HepG2 (cell line): ENCODE measurements around the gene RBBP8NL. TPM values are rescaled to one million over a fixed set of nuclear protein-coding genes. Genes with fewer than 3 reads are reported as not detected.

Experiments used
- ATAC-seq: fragments of 200-7000 bp; cut with Tn5 transposase; 3 replicates; pipeline ENCODE4 v1.9.1; 2020; ENCODE audit warnings: mild to moderate bottlenecking, moderate library complexity
- BruUV-seq: library from RNA; stranded (reverse); fragments of 400-500 nt; replicated peaks from 2 replicates; lab custom pipeline; 2021; lab: Mats Ljungman, UMichigan
- CTCF ChIA-PET: fragments of 300-600 bp; formaldehyde crosslinking; extraction: SDS; loops from one replicate; lab custom pipeline; 2021; ENCODE audit warnings: low total read pairs, inconsistent platforms, low intra/inter-chr PET ratio; lab: Yijun Ruan, JAX
- POLR2A ChIA-PET: fragments of 350-600 bp; sonication (Branson Sonifier 250); formaldehyde crosslinking; loops from one replicate; lab custom pipeline; 2020; ENCODE audit warnings: antibody characterized with exemption, inconsistent platforms; lab: Yijun Ruan, JAX
- DNase-seq: peaks from one replicate; pipeline ENCODE4 v3.0.0-alpha.2; 2015; ENCODE audit warnings: low spot score
- FAIRE-seq: peaks from 3 replicates; lab custom pipeline; 2011; peaks lifted over from hg19 to GRCh38; lab: Jason Lieb, UNC
- H2AFZ ChIP-seq: one replicate; pipeline ENCODE4 v1.6.1; 2011; ENCODE audit warnings: low read length, inconsistent platforms
- H3K27ac ChIP-seq: fragments of 300-600 bp; 3 replicates; pipeline ENCODE4 v1.8.0; 2011; ENCODE audit warnings: mixed run types, mild to moderate bottlenecking, mixed read lengths, low read length, inconsistent platforms; ENCODE audit not compliant: insufficient read depth; ENCODE audit errors: extremely low read length
- H3K27me3 ChIP-seq, 2 experiments: fragments of 200-600 bp in 1 of 2; 2 replicates in 1 of 2; 3 replicates in 1 of 2; pipeline versions ENCODE4 v1.6.0 to v1.8.0; 2011; ENCODE audit warnings: low read length in 2 of 2, mild to moderate bottlenecking in 2 of 2, moderate library complexity in 2 of 2, inconsistent platforms in 1 of 2; ENCODE audit not compliant: insufficient read depth in 2 of 2, control insufficient read depth in 1 of 2
- H3K36me3 ChIP-seq, 2 experiments: fragments of 200-600 bp in 1 of 2; replicated peaks in 1 of 2; 2 replicates in 1 of 2; 3 replicates in 1 of 2; pipeline versions ENCODE4 v1.5.1 to v1.8.0; 2011; ENCODE audit warnings: low read length in 2 of 2, inconsistent platforms in 1 of 2; ENCODE audit not compliant: insufficient read depth in 2 of 2, control insufficient read depth in 1 of 2
- H3K4me1 ChIP-seq: 2 replicates; pipeline ENCODE4 v1.5.1; 2012; ENCODE audit warnings: low read length, inconsistent platforms; ENCODE audit not compliant: insufficient read depth
- H3K4me2 ChIP-seq: 2 replicates; pipeline ENCODE4 v1.6.0; 2011; ENCODE audit warnings: low read depth, low read length, inconsistent platforms
- H3K4me3 ChIP-seq, 3 experiments: fragments of 200-600 bp in 1 of 3; sonication (generic), shearing (Covaris generic) in 1 of 3; replicated peaks in 1 of 3; 2 replicates each; pipeline ENCODE4 v1.5.1; 2011 to 2016; ENCODE audit warnings: low read length in 3 of 3, inconsistent platforms in 2 of 3, low read depth in 2 of 3, mild to moderate bottlenecking in 2 of 3, control low read depth in 1 of 3, mixed read lengths in 1 of 3; ENCODE audit not compliant: insufficient read depth in 1 of 3
- H3K79me2 ChIP-seq: one replicate; pipeline ENCODE4 v1.6.1; 2011; ENCODE audit warnings: low read length, inconsistent platforms; ENCODE audit not compliant: insufficient read depth
- H3K9ac ChIP-seq: 2 replicates; pipeline ENCODE4 v1.6.0; 2011; ENCODE audit warnings: mild to moderate bottlenecking, low read depth, low read length, inconsistent platforms; ENCODE audit not compliant: insufficient read depth
- H3K9me3 ChIP-seq: 2 replicates; pipeline ENCODE4 v1.5.1; 2012; ENCODE audit warnings: mild to moderate bottlenecking, low read length
- H4K20me1 ChIP-seq: 2 replicates; pipeline ENCODE4 v1.6.0; 2011; ENCODE audit warnings: inconsistent platforms, mild to moderate bottlenecking, low read length, moderate library complexity; ENCODE audit not compliant: insufficient read depth
- CAMTA2 ChIP-seq: sonication (generic); formaldehyde crosslinking; IDR thresholded peaks from 2 replicates; pipeline ENCODE4 v1.4.0; 2020; ENCODE audit warnings: mild to moderate bottlenecking, missing genetic modification reagents, borderline replicate concordance
- DMAP1 ChIP-seq: IDR thresholded peaks from 2 replicates; pipeline ENCODE4 v1.6.1; 2016
- KDM5B ChIP-seq: sonication (generic); formaldehyde crosslinking; IDR thresholded peaks from 2 replicates; pipeline ENCODE4 v1.4.0; 2020; ENCODE audit warnings: missing genetic modification reagents, mild to moderate bottlenecking, borderline replicate concordance
- KLF11 ChIP-seq: IDR thresholded peaks from 2 replicates; pipeline ENCODE4 v1.6.1; 2016; ENCODE audit warnings: missing compliant biosample characterization
- MED8 ChIP-seq: sonication (generic); formaldehyde crosslinking; IDR thresholded peaks from 2 replicates; pipeline ENCODE4 v1.8.1; 2023; ENCODE audit warnings: mild to moderate bottlenecking, missing genetic modification reagents; ENCODE audit not compliant: insufficient replicate concordance
- MTA3 ChIP-seq: sonication (generic); formaldehyde crosslinking; IDR thresholded peaks from 2 replicates; pipeline ENCODE4 v1.4.0; 2020; ENCODE audit warnings: missing genetic modification reagents
- PHF8 ChIP-seq: sonication (generic); formaldehyde crosslinking; IDR thresholded peaks from 2 replicates; pipeline ENCODE4 v1.5.0; 2020; ENCODE audit warnings: missing genetic modification reagents
- RBFOX2 ChIP-seq: fragments of 200-400 bp; formaldehyde crosslinking; IDR thresholded peaks from 2 replicates; pipeline ENCODE4 v1.6.1; 2017; ENCODE audit warnings: low read depth, mild to moderate bottlenecking, low read length
- ZFP41 ChIP-seq: sonication (generic); formaldehyde crosslinking; IDR thresholded peaks from 2 replicates; pipeline ENCODE4 v1.4.0; 2020; ENCODE audit warnings: mild to moderate bottlenecking, missing genetic modification reagents, borderline replicate concordance
- ZNF326 ChIP-seq: sonication (generic); formaldehyde crosslinking; IDR thresholded peaks from 2 replicates; pipeline ENCODE4 v1.4.0; 2020; ENCODE audit warnings: missing genetic modification reagents, borderline replicate concordance
- ZNF589 ChIP-seq: sonication (generic); formaldehyde crosslinking; conservative IDR thresholded peaks from 2 replicates; pipeline ENCODE4 v1.8.0; 2022; ENCODE audit warnings: mild to moderate bottlenecking, moderate library complexity, missing genetic modification reagents
- ZNF674 ChIP-seq: sonication (generic); formaldehyde crosslinking; IDR thresholded peaks from 2 replicates; pipeline ENCODE4 v1.5.0; 2020; ENCODE audit warnings: low read depth, mild to moderate bottlenecking, missing genetic modification reagents
- ZNF768 ChIP-seq: sonication (generic); formaldehyde crosslinking; IDR thresholded peaks from 2 replicates; pipeline ENCODE4 v1.4.0; 2020; ENCODE audit warnings: missing genetic modification reagents
- WGBS: methylation state at CpG from one replicate; pipeline ENCODE4 v1.1.6; 2017; ENCODE audit warnings: low lambda C conversion rate; 5-methylcytosine and 5-hydroxymethylcytosine counted together
- in situ Hi-C: cut with HindIII; loops from 2 replicates; pipeline ENCODE4 v1.10.0; 2017; ENCODE audit warnings: low pct_unique_long_range_greater_than_20kb; ENCODE audit not compliant: extremely low pct_ligation_motif_present
- intact Hi-C: fragments of 100-400 bp; cut with micrococcal nuclease; formaldehyde crosslinking; loops from one replicate; pipeline ENCODE4 v1.10.0; 2022; ENCODE audit not compliant: unreplicated experiment
- polyA plus RNA-seq, 8 experiments: library from polyadenylated mRNA; depleted of rRNA in 3 of 8; stranded (reverse) in 7 of 8; unstranded in 1 of 8; fragments of >200 nt; fragmentation: Illumina TruSeq in 4 of 8; extraction: Trizol in 4 of 8; gene quantifications; 2 replicates each; pipeline versions ENCODE4 v1.2.1 to v1.2.3, GENCODE V29; 2011 to 2016; ENCODE audit warnings: low read depth in 4 of 8, missing spikeins in 1 of 8, mixed read lengths in 1 of 8; ENCODE audit not compliant: insufficient read depth in 1 of 8
- total RNA-seq, 5 experiments: library from RNA; depleted of rRNA; stranded (reverse); fragments of >200 nt; fragmentation: Illumina TruSeq; extraction: Trizol; gene quantifications; 2 replicates each; pipeline ENCODE4 v1.2.3, GENCODE V29; 2016; ENCODE audit warnings: low read depth in 1 of 5
- TF ChIP-seq, protein P1 (sequence below): sonication (generic); formaldehyde crosslinking; IDR thresholded peaks from 2 replicates; pipeline ENCODE4 v1.5.1; 2020; ENCODE audit warnings: mild to moderate bottlenecking, missing genetic modification reagents, moderate library complexity
- TF ChIP-seq, protein P2 (sequence below): sonication (generic); formaldehyde crosslinking; IDR thresholded peaks from 2 replicates; pipeline ENCODE4 v1.4.0; 2020; ENCODE audit warnings: missing genetic modification reagents

Gene RBBP8NL
- total and polyA plus RNA-seq, 2 of the 13 experiments (the other 11 are each of a cell fraction or from before 2014, with no cell fraction given): 0.69 to 0.86 TPM

- no peak overlapping the region for H3K4me3 ChIP-seq
- TF ChIP-seq, protein P1, sequence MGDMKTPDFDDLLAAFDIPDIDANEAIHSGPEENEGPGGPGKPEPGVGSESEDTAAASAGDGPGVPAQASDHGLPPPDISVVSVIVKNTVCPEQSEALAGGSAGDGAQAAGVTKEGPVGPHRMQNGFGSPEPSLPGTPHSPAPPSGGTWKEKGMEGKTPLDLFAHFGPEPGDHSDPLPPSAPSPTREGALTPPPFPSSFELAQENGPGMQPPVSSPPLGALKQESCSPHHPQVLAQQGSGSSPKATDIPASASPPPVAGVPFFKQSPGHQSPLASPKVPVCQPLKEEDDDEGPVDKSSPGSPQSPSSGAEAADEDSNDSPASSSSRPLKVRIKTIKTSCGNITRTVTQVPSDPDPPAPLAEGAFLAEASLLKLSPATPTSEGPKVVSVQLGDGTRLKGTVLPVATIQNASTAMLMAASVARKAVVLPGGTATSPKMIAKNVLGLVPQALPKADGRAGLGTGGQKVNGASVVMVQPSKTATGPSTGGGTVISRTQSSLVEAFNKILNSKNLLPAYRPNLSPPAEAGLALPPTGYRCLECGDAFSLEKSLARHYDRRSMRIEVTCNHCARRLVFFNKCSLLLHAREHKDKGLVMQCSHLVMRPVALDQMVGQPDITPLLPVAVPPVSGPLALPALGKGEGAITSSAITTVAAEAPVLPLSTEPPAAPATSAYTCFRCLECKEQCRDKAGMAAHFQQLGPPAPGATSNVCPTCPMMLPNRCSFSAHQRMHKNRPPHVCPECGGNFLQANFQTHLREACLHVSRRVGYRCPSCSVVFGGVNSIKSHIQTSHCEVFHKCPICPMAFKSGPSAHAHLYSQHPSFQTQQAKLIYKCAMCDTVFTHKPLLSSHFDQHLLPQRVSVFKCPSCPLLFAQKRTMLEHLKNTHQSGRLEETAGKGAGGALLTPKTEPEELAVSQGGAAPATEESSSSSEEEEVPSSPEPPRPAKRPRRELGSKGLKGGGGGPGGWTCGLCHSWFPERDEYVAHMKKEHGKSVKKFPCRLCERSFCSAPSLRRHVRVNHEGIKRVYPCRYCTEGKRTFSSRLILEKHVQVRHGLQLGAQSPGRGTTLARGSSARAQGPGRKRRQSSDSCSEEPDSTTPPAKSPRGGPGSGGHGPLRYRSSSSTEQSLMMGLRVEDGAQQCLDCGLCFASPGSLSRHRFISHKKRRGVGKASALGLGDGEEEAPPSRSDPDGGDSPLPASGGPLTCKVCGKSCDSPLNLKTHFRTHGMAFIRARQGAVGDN (CRISPR knock-in tag): peak; percentile 12; the same call in 1 of the 2 replicates
- 0 out of 2 replicates have a peak, but pooled peaks have one; percentile 23 for TF ChIP-seq ZNF326 (CRISPR knock-in tag)
- TF ChIP-seq ZNF674 (CRISPR knock-in tag): no peak
- TF ChIP-seq RBFOX2: peak; percentile 44
- 0 out of 2 replicates have a peak, but pooled peaks have one; percentile 21 for TF ChIP-seq PHF8 (CRISPR knock-in tag)
- TF ChIP-seq CAMTA2 (CRISPR knock-in tag): 0 out of 2 replicates have a peak, but pooled peaks have one; percentile 44
- peak; percentile 50 for TF ChIP-seq MED8 (CRISPR knock-in tag)
- TF ChIP-seq KDM5B (CRISPR knock-in tag): no peak
- no peak for TF ChIP-seq KLF11 (CRISPR knock-in tag)
- TF ChIP-seq DMAP1: no peak
- TF ChIP-seq MTA3 (CRISPR knock-in tag): no peak
- TF ChIP-seq ZNF768: 0 out of 2 replicates have a peak, but pooled peaks have one; percentile 9
- no peak for TF ChIP-seq ZNF589 (CRISPR knock-in tag)
- 0 out of 2 replicates have a peak, but pooled peaks have one; percentile 20 for TF ChIP-seq ZFP41
- TF ChIP-seq, protein P2, sequence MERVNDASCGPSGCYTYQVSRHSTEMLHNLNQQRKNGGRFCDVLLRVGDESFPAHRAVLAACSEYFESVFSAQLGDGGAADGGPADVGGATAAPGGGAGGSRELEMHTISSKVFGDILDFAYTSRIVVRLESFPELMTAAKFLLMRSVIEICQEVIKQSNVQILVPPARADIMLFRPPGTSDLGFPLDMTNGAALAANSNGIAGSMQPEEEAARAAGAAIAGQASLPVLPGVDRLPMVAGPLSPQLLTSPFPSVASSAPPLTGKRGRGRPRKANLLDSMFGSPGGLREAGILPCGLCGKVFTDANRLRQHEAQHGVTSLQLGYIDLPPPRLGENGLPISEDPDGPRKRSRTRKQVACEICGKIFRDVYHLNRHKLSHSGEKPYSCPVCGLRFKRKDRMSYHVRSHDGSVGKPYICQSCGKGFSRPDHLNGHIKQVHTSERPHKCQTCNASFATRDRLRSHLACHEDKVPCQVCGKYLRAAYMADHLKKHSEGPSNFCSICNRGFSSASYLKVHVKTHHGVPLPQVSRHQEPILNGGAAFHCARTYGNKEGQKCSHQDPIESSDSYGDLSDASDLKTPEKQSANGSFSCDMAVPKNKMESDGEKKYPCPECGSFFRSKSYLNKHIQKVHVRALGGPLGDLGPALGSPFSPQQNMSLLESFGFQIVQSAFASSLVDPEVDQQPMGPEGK (CRISPR knock-in tag): peak; percentile 56
These were observed 64.1 kb downstream of the RBBP8NL start for GRCh38 chr20:62362991-62363919.

More at GRCh38 chr20:62362991-62363919, 64.1 kb downstream of the RBBP8NL start:
- BruUV-seq: no TSS peak
- Histone ChIP-seq H3K9me3 (no peaks in the 10 kb centered on the region), H4K20me1 (peaks cover 30% of the 10 kb centered on the region), H3K27ac (peak overlapping the region; percentile 5), H3K4me1 (peaks cover 59% of the 10 kb centered on the region), H2AFZ (no peak overlapping the region), H3K4me2 (no peak overlapping the region), H3K36me3 (peaks cover 18 to 24% of the 10 kb centered on the region in 2 experiments), H3K27me3 (no peaks in the 10 kb centered on the region), H3K9ac (no peak overlapping the region), H3K79me2 (peaks cover 38% of the 10 kb centered on the region)
- no peak for DNase-seq
- ATAC-seq: no peak
- intact Hi-C loops (loop anchor here (10.0 kb wide), 1 partner anchor 1602 kb away; the partner anchor contains the start of gene ZNF512B), in situ Hi-C loops (no loop called here)
- 93% methylated on average over 19 of the region's 20 CpGs for WGBS
- ChIA-PET CTCF (interaction anchor here (1.1 kb wide), 1 partner anchor 14 kb away, joined by 3 read pairs; no protein-coding TSS in a partner anchor), POLR2A (interaction anchor here (0.7 to 10.1 kb wide), 4 partner anchors 13 to 57 kb away, joined by 3 to 187 read pairs (median 52); partner anchors contain the start of genes ADRM1 and RPS21)
- FAIRE-seq: no peak
